ENCODE results near the gene CABP1.
"Not testable (repeated sequence)": the region's sequence is repeated elsewhere in the genome, so short reads cannot be mapped to it uniquely, and the experiment has no call there.

CABP1 gene

GRCh38 chr12:120668091-120668867 lies 27.9 kb downstream of the CABP1 start:
- no peak for DNase-seq (ENCODE audit: low read depth)

DNA sequence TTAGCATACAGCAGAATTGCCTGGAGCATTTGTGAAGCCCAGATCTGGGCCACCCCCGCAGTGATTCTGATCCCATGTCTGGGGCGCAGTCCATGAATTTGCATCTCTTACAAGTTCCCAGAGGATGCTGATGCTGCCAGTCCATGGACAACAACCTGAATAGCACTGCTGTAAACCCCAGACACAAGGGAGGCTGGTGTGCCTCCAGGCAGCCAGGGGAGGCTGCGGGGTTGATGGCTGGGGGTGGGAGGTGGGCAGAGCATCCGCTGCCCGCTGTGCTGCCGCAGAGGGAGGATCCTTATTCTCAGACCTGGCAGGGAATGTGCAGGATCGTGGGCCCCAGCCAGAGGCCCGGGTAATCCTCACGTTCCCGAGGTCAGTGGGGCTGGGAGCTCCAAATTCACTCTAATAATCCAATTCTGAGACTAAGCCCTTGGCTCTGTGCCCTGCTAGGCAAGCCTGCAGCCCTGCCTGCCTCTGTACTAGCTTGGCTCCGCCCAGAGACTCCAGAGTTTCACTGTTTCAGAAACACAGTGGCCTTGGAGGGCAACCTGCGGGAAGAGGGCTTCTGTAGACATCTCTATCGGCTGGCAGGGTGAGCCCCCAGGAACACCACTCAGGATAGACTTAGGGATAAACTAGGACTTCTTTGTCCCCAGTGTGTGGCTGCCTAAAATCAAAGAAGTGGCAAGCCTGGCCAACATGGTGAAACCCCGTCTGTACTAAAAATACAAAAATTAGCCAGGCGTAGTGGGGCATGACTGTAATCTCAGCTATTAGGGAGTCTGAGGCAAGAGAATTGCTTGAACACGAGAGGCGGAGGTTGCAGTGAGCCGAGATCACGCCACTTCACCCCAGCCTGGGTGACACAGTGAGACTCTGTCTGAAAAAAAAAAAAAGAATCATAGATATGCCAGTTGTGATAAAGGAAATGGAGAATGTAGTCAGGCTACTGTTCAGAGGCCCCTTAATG lies 28.7 kb downstream of the CABP1 start:
- no peak for DNase-seq (ENCODE audit: low read depth)

DNA sequence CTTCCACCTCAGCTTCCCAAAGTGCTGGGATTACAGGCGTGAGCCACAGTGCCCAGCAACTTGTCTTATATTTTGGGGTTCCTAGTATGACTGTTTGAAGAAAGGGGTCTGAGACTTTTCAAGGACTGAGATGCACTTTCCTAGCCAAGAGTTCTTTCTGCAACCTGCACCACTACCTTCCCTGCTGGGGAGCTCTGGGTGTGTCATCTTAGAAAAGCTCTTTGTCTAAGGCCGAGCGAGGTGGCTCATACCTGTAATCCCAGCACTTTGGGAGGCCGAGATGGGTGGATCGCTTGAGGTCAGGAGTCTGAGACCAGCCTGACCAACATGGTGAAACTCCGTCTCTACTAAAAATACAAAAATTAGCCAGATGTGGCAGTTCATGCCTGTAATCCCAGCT lies 29.8 kb downstream of the CABP1 start:
- DNase-seq (ENCODE audit: low read depth) = not testable (repeated sequence)

DNA sequence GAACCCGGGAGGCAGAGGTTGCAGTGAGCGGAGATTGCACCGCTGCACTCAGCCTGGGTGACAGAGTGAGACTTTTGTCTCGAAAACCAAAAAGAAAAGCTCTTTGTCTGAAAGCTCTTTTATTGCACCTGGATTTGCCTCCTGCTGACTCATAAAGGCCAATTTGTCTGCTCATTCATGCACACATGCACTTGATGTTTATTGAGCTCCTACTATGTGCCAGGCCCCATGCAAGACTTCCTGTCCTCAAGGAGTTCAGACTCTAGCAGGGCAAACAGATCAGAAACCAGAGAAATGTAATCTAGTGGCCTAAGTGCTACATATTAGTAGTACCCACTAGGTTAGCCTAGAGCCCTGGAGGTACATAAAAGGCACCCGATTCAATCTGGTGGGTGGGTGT lies 30.2 kb downstream of the CABP1 start:
- no peak for DNase-seq (ENCODE audit: low read depth)

GRCh38 chr12:120674097-120674636 lies 33.7 kb downstream of the CABP1 start:
- no peak for DNase-seq (ENCODE audit: low read depth)

DNA sequence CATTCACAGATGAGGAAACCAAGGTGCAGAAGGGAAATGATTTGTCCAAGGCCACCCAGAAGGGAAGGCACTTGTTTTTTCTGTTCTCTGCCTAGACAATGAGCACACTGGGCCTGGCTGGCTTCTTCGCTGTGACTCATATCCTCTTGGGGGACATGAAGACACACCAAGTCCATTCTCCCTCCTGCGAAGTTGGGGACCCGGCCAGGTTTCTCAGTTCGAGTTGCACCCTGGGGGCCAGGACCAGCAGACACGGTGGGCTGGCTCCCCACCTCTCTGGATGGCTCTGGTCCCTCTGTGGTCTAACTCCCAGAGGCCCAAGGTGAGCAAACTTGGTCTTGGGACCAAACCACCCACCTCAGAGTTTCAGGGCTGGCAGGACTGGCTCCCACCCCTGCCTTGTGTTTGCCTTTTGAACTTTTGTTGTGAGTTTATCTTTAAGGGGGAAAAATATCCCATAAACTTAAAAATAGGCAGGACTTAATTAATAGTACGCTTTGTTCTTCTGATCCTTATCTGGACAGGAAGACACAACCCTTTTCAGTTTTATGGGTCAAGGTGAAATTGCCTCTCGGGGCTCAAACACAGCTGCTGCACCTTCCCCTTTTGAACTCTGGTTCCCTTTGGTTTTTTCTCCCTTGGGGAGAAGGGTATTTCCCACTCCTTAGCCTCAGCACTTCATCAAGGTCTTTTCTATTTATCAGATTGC lies 37.5 kb downstream of the CABP1 start:
- no peak for DNase-seq (ENCODE audit: low read depth)

DNA sequence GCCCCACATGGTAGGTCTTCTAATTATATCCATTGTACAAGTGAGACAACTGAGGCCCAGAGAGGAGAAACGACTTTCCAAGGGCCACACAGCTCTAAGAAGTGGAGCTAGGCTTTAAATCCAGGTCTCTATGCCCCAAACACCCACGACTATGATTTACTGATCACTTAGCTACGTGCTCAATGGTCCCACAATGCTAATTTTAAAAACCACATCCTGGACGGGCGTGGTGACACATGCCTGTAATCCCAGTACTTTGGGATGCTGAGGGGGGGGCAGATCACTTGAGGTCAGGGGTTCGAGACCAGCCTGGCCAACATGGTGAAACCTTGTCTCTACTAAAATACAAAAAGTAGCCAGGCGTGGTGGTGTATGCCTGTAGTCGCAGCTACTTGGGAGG lies 38.1 kb downstream of the CABP1 start:
- no peak for DNase-seq (ENCODE audit: low read depth)

- DNase-seq (ENCODE audit: low read depth) = no peak
Measured at GRCh38 chr12:120680165-120680738, 39.8 kb downstream of the CABP1 start.

- no peak for DNase-seq (ENCODE audit: low read depth)
Measured at GRCh38 chr12:120684523-120684932, 44.1 kb downstream of the CABP1 start.

DNA sequence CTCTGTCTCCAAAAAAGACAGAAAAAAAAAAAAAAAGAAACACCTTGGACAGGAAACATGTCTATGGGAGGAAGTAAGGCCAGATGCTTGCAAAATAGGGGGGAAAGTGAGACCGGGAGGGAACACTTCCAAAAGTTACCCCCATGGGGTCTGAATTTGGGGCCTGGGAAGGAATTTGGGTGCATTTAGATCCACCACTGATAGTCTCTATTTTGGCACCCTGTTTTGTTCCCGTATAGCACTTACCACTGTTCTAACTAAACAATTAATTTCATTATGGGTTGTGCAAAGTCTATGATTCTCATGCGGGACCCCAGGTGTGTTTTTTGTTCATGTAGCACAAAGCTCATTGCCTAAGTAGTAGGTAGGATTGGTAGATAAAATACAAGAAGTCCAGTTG lies 45.1 kb downstream of the CABP1 start:
- DNase-seq (ENCODE audit: low read depth) = no peak

GRCh38 chr12:120686151-120686689 lies 45.8 kb downstream of the CABP1 start:
- DNase-seq (ENCODE audit: low read depth) = peak; percentile 95

DNA sequence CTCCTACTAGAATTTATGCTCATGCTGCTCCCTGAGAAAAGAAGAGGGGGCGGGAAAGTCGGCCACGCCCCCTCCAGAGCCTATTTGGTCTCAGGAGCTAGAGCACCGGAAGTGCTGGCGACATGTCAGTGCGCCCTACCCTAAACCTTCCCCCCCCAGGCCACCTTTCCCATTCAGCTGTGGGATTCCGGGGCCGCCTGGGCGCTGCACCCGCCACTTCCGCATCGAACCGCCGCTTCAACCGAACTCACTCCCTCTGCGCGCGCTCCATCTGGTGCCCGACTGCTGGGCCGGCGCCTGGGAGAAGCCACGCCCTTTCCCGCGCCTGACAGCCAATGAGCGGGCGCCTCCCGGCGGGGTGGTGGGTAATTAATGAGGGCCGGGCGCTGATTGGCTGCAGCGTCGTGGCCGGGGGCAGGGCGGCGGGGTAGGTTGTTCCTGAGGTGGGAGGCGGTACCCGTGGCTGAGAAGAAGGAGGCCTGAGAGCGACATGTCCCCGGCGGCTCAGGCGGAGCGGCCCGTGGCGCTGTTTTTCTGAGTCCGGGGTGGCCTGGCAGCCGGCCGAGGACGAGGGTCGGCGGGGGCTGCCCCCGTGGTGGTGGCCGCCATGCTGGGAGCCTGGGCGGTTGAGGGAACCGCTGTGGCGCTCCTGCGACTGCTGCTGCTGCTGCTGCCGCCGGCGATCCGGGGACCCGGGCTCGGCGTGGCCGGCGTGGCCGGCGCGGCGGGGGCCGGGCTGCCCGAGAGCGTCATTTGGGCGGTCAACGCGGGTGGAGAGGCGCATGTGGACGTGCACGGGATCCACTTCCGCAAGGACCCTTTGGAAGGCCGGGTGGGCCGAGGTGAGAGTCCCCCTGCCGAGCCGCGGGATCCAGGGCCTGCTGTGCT lies 46.5 kb downstream of the CABP1 start, which contains the start of gene MLEC:
Gene MLEC (plus strand): TSS at position 460 of the 888 bp plus-strand sequence. CDS start 148 bp downstream, at position 608.
- DNase-seq (ENCODE audit: low read depth) = peak; percentile 99

GRCh38 chr12:120687578-120688289 lies 47.3 kb downstream of the CABP1 start:
- no peak for DNase-seq (ENCODE audit: low read depth)

GRCh38 chr12:120688527-120689071 lies 48.2 kb downstream of the CABP1 start:
- no peak for DNase-seq (ENCODE audit: low read depth)

GRCh38 chr12:120689397-120690082 lies 49.1 kb downstream of the CABP1 start:
- no peak for DNase-seq (ENCODE audit: low read depth)

GRCh38 chr12:120690083-120690450 lies 49.6 kb downstream of the CABP1 start:
- no peak for DNase-seq (ENCODE audit: low read depth)

GRCh38 chr12:120690978-120691377 lies 50.6 kb downstream of the CABP1 start:
- no peak for DNase-seq (ENCODE audit: low read depth)

DNA sequence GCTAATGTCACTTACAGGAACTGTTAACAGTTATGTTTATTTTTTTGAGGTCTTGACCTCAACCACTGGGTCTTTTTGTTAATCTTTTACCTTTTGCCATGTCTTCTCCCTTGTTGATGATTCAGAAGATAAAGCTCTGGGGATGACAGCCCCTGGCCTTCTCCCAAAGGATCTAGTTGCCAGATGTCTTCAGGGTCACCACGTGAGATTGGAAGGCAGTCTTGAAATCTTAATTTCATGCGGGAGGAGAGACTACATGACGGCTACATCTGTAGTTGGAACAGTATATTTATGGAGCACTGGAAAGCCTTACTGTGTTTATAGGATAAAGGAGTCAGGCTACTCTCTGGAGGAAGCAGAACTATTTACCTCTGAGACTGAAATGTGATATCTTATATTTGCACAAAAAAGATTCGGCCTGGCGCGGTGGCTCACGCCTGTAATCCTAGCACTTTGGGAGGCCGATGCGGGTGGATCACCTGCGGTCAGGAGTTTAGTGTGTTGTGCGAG lies 52.2 kb downstream of the CABP1 start:
- DNase-seq (ENCODE audit: low read depth) = no peak

DNA sequence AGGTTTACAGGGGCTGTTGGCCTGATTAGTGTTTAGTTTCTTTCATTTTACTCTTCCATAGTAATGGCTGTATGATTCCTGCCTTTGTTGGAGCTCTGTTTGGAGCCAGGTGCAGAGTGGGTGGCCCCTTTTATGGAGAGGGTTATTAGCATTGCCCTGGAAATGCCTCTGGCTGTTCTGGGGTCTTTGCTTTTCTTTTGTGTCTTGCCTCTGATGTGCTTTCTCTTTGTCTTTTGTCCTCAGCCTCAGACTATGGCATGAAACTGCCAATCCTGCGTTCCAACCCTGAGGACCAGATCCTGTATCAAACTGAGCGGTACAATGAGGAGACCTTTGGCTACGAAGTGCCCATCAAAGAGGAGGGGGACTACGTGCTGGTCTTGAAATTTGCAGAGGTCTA lies 53.4 kb downstream of the CABP1 start:
- no peak for DNase-seq (ENCODE audit: low read depth)
